GM23338 (cell line): Measurements from ENCODE around the gene NME4. TPM values are rescaled to one million over a fixed set of nuclear protein-coding genes. Genes with fewer than 3 reads are reported as not detected.

ENCODE experiments used
- ATAC-seq: fragments of 200-7000 bp; cut with Tn5 transposase; 3 replicates; pipeline ENCODE4 v1.9.1; 2020
- DNase-seq: peaks from one replicate; pipeline ENCODE4 v3.0.0-alpha.2; 2015; ENCODE audit warnings: low spot score
- H2AFZ ChIP-seq: fragments of 200-600 bp; sonication (generic); 2 replicates; pipeline ENCODE4 v1.8.0; 2016; ENCODE audit warnings: antibody characterized with exemption, mild to moderate bottlenecking, moderate library complexity
- H3F3A ChIP-seq: fragments of 200-600 bp; sonication (generic); replicated peaks from 2 replicates; pipeline ENCODE4 v1.8.0; 2017; ENCODE audit warnings: antibody characterized with exemption, mixed run types, low read depth
- H3K27ac ChIP-seq: fragments of 200-600 bp; sonication (generic); 2 replicates; pipeline ENCODE4 v1.6.1; 2016; ENCODE audit warnings: low read depth
- H3K27me3 ChIP-seq: fragments of 200-600 bp; sonication (generic); 2 replicates; pipeline ENCODE4 v1.8.0; 2016; ENCODE audit warnings: mild to moderate bottlenecking, mixed run types, moderate library complexity; ENCODE audit not compliant: insufficient read depth
- H3K36me3 ChIP-seq: fragments of 200-600 bp; sonication (generic); 2 replicates; pipeline ENCODE4 v1.8.0; 2016; ENCODE audit warnings: mild to moderate bottlenecking; ENCODE audit not compliant: insufficient read depth
- H3K4me1 ChIP-seq: fragments of 200-600 bp; sonication (generic); 2 replicates; pipeline ENCODE4 v1.8.0; 2016; ENCODE audit warnings: mild to moderate bottlenecking, moderate library complexity; ENCODE audit not compliant: insufficient read depth
- H3K4me2 ChIP-seq: fragments of 200-600 bp; sonication (generic); 2 replicates; pipeline ENCODE4 v1.7.1; 2017; ENCODE audit warnings: mixed run types
- H3K4me3 ChIP-seq: fragments of 200-600 bp; sonication (generic); 2 replicates; pipeline ENCODE4 v1.6.1; 2016; ENCODE audit warnings: mixed run types
- H3K79me2 ChIP-seq: fragments of 200-600 bp; sonication (generic); replicated peaks from 2 replicates; pipeline ENCODE4 v1.8.0; 2017; ENCODE audit warnings: mild to moderate bottlenecking; ENCODE audit not compliant: insufficient read depth
- H3K9me2 ChIP-seq: fragments of 200-600 bp; sonication (generic); 2 replicates; pipeline ENCODE4 v1.8.0; 2017; ENCODE audit not compliant: insufficient read depth
- H4K20me1 ChIP-seq: fragments of 200-600 bp; sonication (generic); replicated peaks from 2 replicates; pipeline ENCODE4 v1.8.0; 2017; ENCODE audit warnings: mild to moderate bottlenecking; ENCODE audit not compliant: insufficient read depth
- H3K27ac Mint-ChIP-seq: 2 replicates; pipeline ENCODE4 v1.8.0; 2020; ENCODE audit warnings: inconsistent platforms, mild to moderate bottlenecking, moderate library complexity, mixed read lengths
- H3K27me3 Mint-ChIP-seq: 3 replicates; pipeline ENCODE4 v1.8.0; 2022; ENCODE audit warnings: low read depth, mild to moderate bottlenecking, moderate library complexity, mixed read lengths, inconsistent platforms; ENCODE audit not compliant: insufficient read depth, poor library complexity
- H3K36me3 Mint-ChIP-seq: 3 replicates; pipeline ENCODE4 v1.8.0; 2021; ENCODE audit warnings: low read depth, mild to moderate bottlenecking, inconsistent platforms, moderate library complexity, mixed read lengths
- H3K4me1 Mint-ChIP-seq: 3 replicates; pipeline ENCODE4 v1.8.0; 2020; ENCODE audit warnings: mild to moderate bottlenecking, inconsistent platforms, mixed read lengths
- H3K4me3 Mint-ChIP-seq: 3 replicates; pipeline ENCODE4 v1.8.0; 2021; ENCODE audit warnings: moderate library complexity, mild to moderate bottlenecking, inconsistent platforms, mixed read lengths
- H3K9me3 Mint-ChIP-seq: 3 replicates; pipeline ENCODE4 v1.8.0; 2020; ENCODE audit warnings: moderate library complexity, mild to moderate bottlenecking, inconsistent platforms, mixed read lengths
- CREB1 ChIP-seq: fragments of 250-450 bp; sonication (Bioruptor Pico); IDR thresholded peaks from 2 replicates; pipeline ENCODE4 v1.5.0; 2020; ENCODE audit warnings: low read depth, mild to moderate bottlenecking, moderate library complexity
- EZH2 ChIP-seq: fragments of 200-600 bp; sonication (generic); IDR thresholded peaks from one replicate; pipeline ENCODE4 v1.8.0; 2017; ENCODE audit warnings: antibody characterized with exemption, mild to moderate bottlenecking, low read depth; ENCODE audit not compliant: unreplicated experiment
- EZH2phosphoT487 ChIP-seq: fragments of 200-600 bp; sonication (generic); IDR thresholded peaks from one replicate; pipeline ENCODE4 v1.8.1; 2018; ENCODE audit warnings: antibody characterized with exemption; ENCODE audit not compliant: unreplicated experiment
- JUNB ChIP-seq: IDR thresholded peaks from one replicate; pipeline ENCODE4 v1.6.1; 2016; ENCODE audit warnings: antibody characterized with exemption; ENCODE audit not compliant: unreplicated experiment
- NANOG ChIP-seq: IDR thresholded peaks from 2 replicates; pipeline ENCODE4 v1.6.1; 2016; ENCODE audit warnings: antibody characterized with exemption, borderline replicate concordance
- POLR2AphosphoS5 ChIP-seq: IDR thresholded peaks from 2 replicates; pipeline ENCODE4 v1.6.1; 2016; ENCODE audit warnings: antibody characterized with exemption, low read depth
- STAT1 ChIP-seq: IDR thresholded peaks from one replicate; pipeline ENCODE4 v1.6.1; 2016; ENCODE audit warnings: antibody characterized with exemption; ENCODE audit not compliant: unreplicated experiment
- ZNF114 ChIP-seq: fragments of 250-450 bp; sonication (Bioruptor Pico); IDR thresholded peaks from 2 replicates; pipeline ENCODE4 v1.5.0; 2020; ENCODE audit warnings: mild to moderate bottlenecking, moderate library complexity
- ZNF331 ChIP-seq: fragments of 250-450 bp; sonication (Bioruptor Pico); IDR thresholded peaks from 2 replicates; pipeline ENCODE4 v1.5.0; 2020; ENCODE audit warnings: low read depth, mild to moderate bottlenecking, moderate library complexity
- polyA plus RNA-seq: library from polyadenylated mRNA; unstranded; fragments of >200 nt; fragmentation: Nextera tagmentation; extraction: Ambion mirVana; gene quantifications from 2 replicates; pipeline ENCODE4 v1.2.1, GENCODE V29; 2016
- total RNA-seq: library from RNA; depleted of rRNA; stranded (reverse); fragments of >200 nt; shearing (Covaris generic); gene quantifications from 2 replicates; pipeline ENCODE4 v1.2.3, GENCODE V29; 2014
- TF ChIP-seq, protein P1 (sequence below): IDR thresholded peaks from 2 replicates; pipeline ENCODE4 v1.6.1; 2016; ENCODE audit warnings: antibody characterized with exemption
- TF ChIP-seq, protein P2 (sequence below), 2 experiments: fragments of 200-600 bp in 1 of 2; sonication (generic) in 1 of 2; conservative IDR thresholded peaks; 2 replicates each; pipeline versions ENCODE4 v1.5.1 to v1.6.1; 2016 to 2017; ENCODE audit warnings: antibody characterized with exemption in 2 of 2, low read depth in 2 of 2, mild to moderate bottlenecking in 2 of 2, moderate library complexity in 1 of 2
- TF ChIP-seq, protein P3 (sequence below): fragments of 250-450 bp; sonication (Bioruptor Pico); IDR thresholded peaks from 2 replicates; pipeline ENCODE4 v1.5.0; 2020; ENCODE audit warnings: mild to moderate bottlenecking, moderate library complexity
- TF ChIP-seq, protein P4 (sequence below): IDR thresholded peaks from one replicate; pipeline ENCODE4 v1.6.1; 2018; ENCODE audit warnings: antibody characterized with exemption; ENCODE audit not compliant: unreplicated experiment

The NME4 gene
- total and polyA plus RNA-seq, 2 experiments from 2014 or later = 249 to 511 TPM

DNA sequence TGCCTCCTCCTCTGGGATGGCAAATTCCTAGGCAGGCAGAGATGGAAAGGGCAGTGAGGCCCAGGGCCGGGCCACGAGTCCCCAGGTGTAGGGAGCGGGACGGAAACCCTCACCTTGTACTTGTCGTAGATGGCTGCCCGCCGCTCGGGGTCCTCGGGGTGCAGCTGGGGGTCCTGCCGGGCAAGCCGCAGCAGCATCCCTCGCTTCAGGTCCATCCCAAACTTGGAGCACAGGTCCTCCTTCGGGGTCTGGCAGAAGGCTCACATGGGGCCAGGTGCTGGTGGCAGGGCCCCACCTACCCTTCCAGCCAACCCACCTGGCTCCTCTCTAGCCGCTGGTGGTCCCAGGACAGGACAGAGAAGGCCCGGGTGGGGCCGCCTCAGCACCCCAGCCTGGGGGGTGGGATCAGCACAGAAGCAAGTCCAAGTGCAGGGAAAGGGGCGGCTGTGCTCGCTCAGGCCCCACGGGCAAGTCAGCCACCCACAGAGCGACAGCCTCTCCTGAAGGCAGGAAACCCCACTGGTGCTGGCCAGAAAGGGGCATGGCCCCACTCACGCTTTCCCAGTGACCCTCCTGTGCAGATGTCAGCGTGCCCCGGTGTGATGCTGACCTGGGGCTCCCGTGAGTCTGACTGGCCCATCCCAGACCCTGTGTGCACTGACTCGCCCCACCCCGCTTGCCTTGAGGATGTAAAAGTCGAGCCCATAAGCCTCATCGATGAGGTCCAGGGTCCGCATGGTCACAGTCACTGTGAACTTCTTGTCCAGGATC, 28.4 kb upstream of the NME4 start:
- TF ChIP-seq EZH2phosphoT487 (no peak), JUNB (no peak), NANOG (no peak), POLR2AphosphoS5 (no peak), ZNF114 (CRISPR knock-in tag) (no peak), STAT1 (no peak), CREB1 (CRISPR knock-in tag) (no peak), EZH2 (no peak), ZNF331 (CRISPR knock-in tag) (no peak)
- TF ChIP-seq, protein P1, sequence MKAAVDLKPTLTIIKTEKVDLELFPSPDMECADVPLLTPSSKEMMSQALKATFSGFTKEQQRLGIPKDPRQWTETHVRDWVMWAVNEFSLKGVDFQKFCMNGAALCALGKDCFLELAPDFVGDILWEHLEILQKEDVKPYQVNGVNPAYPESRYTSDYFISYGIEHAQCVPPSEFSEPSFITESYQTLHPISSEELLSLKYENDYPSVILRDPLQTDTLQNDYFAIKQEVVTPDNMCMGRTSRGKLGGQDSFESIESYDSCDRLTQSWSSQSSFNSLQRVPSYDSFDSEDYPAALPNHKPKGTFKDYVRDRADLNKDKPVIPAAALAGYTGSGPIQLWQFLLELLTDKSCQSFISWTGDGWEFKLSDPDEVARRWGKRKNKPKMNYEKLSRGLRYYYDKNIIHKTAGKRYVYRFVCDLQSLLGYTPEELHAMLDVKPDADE = no peak
- TF ChIP-seq, protein P2, sequence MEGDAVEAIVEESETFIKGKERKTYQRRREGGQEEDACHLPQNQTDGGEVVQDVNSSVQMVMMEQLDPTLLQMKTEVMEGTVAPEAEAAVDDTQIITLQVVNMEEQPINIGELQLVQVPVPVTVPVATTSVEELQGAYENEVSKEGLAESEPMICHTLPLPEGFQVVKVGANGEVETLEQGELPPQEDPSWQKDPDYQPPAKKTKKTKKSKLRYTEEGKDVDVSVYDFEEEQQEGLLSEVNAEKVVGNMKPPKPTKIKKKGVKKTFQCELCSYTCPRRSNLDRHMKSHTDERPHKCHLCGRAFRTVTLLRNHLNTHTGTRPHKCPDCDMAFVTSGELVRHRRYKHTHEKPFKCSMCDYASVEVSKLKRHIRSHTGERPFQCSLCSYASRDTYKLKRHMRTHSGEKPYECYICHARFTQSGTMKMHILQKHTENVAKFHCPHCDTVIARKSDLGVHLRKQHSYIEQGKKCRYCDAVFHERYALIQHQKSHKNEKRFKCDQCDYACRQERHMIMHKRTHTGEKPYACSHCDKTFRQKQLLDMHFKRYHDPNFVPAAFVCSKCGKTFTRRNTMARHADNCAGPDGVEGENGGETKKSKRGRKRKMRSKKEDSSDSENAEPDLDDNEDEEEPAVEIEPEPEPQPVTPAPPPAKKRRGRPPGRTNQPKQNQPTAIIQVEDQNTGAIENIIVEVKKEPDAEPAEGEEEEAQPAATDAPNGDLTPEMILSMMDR (conservative IDR thresholded peaks at IDR 0.05; ENCODE audit: low read depth in 2 of 2) = no peak
- TF ChIP-seq, protein P3, sequence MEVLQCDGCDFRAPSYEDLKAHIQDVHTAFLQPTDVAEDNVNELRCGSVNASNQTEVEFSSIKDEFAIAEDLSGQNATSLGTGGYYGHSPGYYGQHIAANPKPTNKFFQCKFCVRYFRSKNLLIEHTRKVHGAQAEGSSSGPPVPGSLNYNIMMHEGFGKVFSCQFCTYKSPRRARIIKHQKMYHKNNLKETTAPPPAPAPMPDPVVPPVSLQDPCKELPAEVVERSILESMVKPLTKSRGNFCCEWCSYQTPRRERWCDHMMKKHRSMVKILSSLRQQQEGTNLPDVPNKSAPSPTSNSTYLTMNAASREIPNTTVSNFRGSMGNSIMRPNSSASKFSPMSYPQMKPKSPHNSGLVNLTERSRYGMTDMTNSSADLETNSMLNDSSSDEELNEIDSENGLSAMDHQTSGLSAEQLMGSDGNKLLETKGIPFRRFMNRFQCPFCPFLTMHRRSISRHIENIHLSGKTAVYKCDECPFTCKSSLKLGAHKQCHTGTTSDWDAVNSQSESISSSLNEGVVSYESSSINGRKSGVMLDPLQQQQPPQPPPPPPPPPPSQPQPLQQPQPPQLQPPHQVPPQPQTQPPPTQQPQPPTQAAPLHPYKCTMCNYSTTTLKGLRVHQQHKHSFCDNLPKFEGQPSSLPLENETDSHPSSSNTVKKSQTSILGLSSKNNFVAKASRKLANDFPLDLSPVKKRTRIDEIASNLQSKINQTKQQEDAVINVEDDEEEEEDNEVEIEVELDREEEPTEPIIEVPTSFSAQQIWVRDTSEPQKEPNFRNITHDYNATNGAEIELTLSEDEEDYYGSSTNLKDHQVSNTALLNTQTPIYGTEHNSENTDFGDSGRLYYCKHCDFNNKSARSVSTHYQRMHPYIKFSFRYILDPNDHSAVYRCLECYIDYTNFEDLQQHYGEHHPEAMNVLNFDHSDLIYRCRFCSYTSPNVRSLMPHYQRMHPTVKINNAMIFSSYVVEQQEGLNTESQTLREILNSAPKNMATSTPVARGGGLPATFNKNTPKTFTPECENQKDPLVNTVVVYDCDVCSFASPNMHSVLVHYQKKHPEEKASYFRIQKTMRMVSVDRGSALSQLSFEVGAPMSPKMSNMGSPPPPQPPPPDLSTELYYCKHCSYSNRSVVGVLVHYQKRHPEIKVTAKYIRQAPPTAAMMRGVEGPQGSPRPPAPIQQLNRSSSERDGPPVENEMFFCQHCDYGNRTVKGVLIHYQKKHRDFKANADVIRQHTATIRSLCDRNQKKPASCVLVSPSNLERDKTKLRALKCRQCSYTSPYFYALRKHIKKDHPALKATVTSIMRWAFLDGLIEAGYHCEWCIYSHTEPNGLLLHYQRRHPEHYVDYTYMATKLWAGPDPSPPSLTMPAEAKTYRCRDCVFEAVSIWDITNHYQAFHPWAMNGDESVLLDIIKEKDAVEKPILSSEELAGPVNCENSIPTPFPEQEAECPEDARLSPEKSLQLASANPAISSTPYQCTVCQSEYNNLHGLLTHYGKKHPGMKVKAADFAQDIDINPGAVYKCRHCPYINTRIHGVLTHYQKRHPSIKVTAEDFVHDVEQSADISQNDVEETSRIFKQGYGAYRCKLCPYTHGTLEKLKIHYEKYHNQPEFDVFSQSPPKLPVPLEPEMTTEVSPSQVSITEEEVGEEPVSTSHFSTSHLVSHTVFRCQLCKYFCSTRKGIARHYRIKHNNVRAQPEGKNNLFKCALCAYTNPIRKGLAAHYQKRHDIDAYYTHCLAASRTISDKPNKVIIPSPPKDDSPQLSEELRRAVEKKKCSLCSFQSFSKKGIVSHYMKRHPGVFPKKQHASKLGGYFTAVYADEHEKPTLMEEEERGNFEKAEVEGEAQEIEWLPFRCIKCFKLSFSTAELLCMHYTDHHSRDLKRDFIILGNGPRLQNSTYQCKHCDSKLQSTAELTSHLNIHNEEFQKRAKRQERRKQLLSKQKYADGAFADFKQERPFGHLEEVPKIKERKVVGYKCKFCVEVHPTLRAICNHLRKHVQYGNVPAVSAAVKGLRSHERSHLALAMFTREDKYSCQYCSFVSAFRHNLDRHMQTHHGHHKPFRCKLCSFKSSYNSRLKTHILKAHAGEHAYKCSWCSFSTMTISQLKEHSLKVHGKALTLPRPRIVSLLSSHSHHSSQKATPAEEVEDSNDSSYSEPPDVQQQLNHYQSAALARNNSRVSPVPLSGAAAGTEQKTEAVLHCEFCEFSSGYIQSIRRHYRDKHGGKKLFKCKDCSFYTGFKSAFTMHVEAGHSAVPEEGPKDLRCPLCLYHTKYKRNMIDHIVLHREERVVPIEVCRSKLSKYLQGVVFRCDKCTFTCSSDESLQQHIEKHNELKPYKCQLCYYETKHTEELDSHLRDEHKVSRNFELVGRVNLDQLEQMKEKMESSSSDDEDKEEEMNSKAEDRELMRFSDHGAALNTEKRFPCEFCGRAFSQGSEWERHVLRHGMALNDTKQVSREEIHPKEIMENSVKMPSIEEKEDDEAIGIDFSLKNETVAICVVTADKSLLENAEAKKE (CRISPR knock-in tag) = no peak
- TF ChIP-seq, protein P4, sequence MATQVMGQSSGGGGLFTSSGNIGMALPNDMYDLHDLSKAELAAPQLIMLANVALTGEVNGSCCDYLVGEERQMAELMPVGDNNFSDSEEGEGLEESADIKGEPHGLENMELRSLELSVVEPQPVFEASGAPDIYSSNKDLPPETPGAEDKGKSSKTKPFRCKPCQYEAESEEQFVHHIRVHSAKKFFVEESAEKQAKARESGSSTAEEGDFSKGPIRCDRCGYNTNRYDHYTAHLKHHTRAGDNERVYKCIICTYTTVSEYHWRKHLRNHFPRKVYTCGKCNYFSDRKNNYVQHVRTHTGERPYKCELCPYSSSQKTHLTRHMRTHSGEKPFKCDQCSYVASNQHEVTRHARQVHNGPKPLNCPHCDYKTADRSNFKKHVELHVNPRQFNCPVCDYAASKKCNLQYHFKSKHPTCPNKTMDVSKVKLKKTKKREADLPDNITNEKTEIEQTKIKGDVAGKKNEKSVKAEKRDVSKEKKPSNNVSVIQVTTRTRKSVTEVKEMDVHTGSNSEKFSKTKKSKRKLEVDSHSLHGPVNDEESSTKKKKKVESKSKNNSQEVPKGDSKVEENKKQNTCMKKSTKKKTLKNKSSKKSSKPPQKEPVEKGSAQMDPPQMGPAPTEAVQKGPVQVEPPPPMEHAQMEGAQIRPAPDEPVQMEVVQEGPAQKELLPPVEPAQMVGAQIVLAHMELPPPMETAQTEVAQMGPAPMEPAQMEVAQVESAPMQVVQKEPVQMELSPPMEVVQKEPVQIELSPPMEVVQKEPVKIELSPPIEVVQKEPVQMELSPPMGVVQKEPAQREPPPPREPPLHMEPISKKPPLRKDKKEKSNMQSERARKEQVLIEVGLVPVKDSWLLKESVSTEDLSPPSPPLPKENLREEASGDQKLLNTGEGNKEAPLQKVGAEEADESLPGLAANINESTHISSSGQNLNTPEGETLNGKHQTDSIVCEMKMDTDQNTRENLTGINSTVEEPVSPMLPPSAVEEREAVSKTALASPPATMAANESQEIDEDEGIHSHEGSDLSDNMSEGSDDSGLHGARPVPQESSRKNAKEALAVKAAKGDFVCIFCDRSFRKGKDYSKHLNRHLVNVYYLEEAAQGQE = no peak
- no peak overlapping the region for H3K27ac ChIP-seq
- H3F3A ChIP-seq = peaks cover 4% of the 10 kb centered on the region
- Mint-ChIP-seq H3K27me3 (peaks cover 20% of the 10 kb centered on the region), H3K36me3 (peaks cover 19% of the 10 kb centered on the region), H3K4me1 (peaks cover 12% of the 10 kb centered on the region; the same call in 1 of the 3 replicates), H3K27ac (no peak overlapping the region), H3K9me3 (no peaks in the 10 kb centered on the region), H3K4me3 (no peak overlapping the region)
- no peaks in the 10 kb centered on the region; the same call in 1 of the 2 replicates for H3K79me2 ChIP-seq
- H2AFZ ChIP-seq = no peak overlapping the region
- peaks cover 4% of the 10 kb centered on the region; the same call in 1 of the 2 replicates for H3K4me1 ChIP-seq
- peaks cover 4% of the 10 kb centered on the region; the same call in 1 of the 2 replicates for H3K36me3 ChIP-seq
- no peak overlapping the region for H3K4me2 ChIP-seq
- H4K20me1 ChIP-seq = no peaks in the 10 kb centered on the region; the same call in none of the 2 replicates
- H3K9me2 ChIP-seq = no peaks in the 10 kb centered on the region
- DNase-seq (no peak), ATAC-seq (no peak)
- H3K4me3 ChIP-seq = no peak overlapping the region
- H3K27me3 ChIP-seq = no peaks in the 10 kb centered on the region
